ENCODE data around the gene REC114.

Gene REC114

GRCh38 chr15:73582851-73583379, 140.0 kb downstream of the REC114 start:
- H3K4me3 ChIP-seq (ENCODE audit: low read length) = no peak overlapping the region
- no peaks in the 10 kb centered on the region for H3K27me3 ChIP-seq (ENCODE audit: control insufficient read depth, insufficient read depth, low read length)
- no peak overlapping the region for H3K9ac ChIP-seq (ENCODE audit: low read depth, low read length)
- no peak overlapping the region for H3K4me2 ChIP-seq (ENCODE audit: low read length)
- peaks cover 77% of the 10 kb centered on the region for H3K36me3 ChIP-seq (ENCODE audit: insufficient read depth, low read length)
- H3K4me1 ChIP-seq (ENCODE audit: control insufficient read depth, insufficient read depth, low read length) = no peaks in the 10 kb centered on the region
- no peaks in the 10 kb centered on the region for H3K9me3 ChIP-seq (replicated peaks; ENCODE audit: low read length)

- no peak overlapping the region for H3K4me3 ChIP-seq (ENCODE audit: low read length)
- no peaks in the 10 kb centered on the region for H3K9me3 ChIP-seq (replicated peaks; ENCODE audit: low read length)
- no peaks in the 10 kb centered on the region for H3K4me1 ChIP-seq (ENCODE audit: control insufficient read depth, insufficient read depth, low read length)
- no peak overlapping the region for H3K9ac ChIP-seq (ENCODE audit: low read depth, low read length)
- H3K36me3 ChIP-seq (ENCODE audit: insufficient read depth, low read length) = peaks cover 74% of the 10 kb centered on the region
- no peaks in the 10 kb centered on the region for H3K27me3 ChIP-seq (ENCODE audit: control insufficient read depth, insufficient read depth, low read length)
- H3K4me2 ChIP-seq (ENCODE audit: low read length) = no peak overlapping the region
These were observed 140.6 kb downstream of the REC114 start for GRCh38 chr15:73583544-73583943.

GRCh38 chr15:73584699-73585420, 141.9 kb downstream of the REC114 start:
- Histone ChIP-seq H3K4me1 (ENCODE audit: control insufficient read depth, insufficient read depth, low read length) (no peaks in the 10 kb centered on the region), H3K4me2 (ENCODE audit: low read length) (no peak overlapping the region), H3K9me3 (replicated peaks; ENCODE audit: low read length) (no peaks in the 10 kb centered on the region), H3K27me3 (ENCODE audit: control insufficient read depth, insufficient read depth, low read length) (no peaks in the 10 kb centered on the region), H3K36me3 (ENCODE audit: insufficient read depth, low read length) (peaks cover 79% of the 10 kb centered on the region), H3K4me3 (ENCODE audit: low read length) (no peak overlapping the region), H3K9ac (ENCODE audit: low read depth, low read length) (no peak overlapping the region)

GRCh38 chr15:73585871-73586654, 143.1 kb downstream of the REC114 start:
- no peak overlapping the region for H3K4me2 ChIP-seq (ENCODE audit: low read length)
- no peaks in the 10 kb centered on the region for H3K27me3 ChIP-seq (ENCODE audit: control insufficient read depth, insufficient read depth, low read length)
- H3K4me1 ChIP-seq (ENCODE audit: control insufficient read depth, insufficient read depth, low read length) = no peaks in the 10 kb centered on the region
- H3K4me3 ChIP-seq (ENCODE audit: low read length) = no peak overlapping the region
- H3K9me3 ChIP-seq (replicated peaks; ENCODE audit: low read length) = no peaks in the 10 kb centered on the region
- H3K9ac ChIP-seq (ENCODE audit: low read depth, low read length) = no peak overlapping the region
- peaks cover 78% of the 10 kb centered on the region for H3K36me3 ChIP-seq (ENCODE audit: insufficient read depth, low read length)

- Histone ChIP-seq H3K4me3 (ENCODE audit: low read length) (no peak overlapping the region), H3K27me3 (ENCODE audit: control insufficient read depth, insufficient read depth, low read length) (no peaks in the 10 kb centered on the region), H3K36me3 (ENCODE audit: insufficient read depth, low read length) (peaks cover 62% of the 10 kb centered on the region), H3K4me2 (ENCODE audit: low read length) (no peak overlapping the region), H3K4me1 (ENCODE audit: control insufficient read depth, insufficient read depth, low read length) (no peaks in the 10 kb centered on the region), H3K9ac (ENCODE audit: low read depth, low read length) (no peak overlapping the region), H3K9me3 (replicated peaks; ENCODE audit: low read length) (no peaks in the 10 kb centered on the region)
These were observed 146.8 kb downstream of the REC114 start for GRCh38 chr15:73589766-73590165.

- Histone ChIP-seq H3K4me3 (ENCODE audit: low read length) (no peak overlapping the region), H3K4me2 (ENCODE audit: low read length) (no peak overlapping the region), H3K9ac (ENCODE audit: low read depth, low read length) (no peak overlapping the region), H3K36me3 (ENCODE audit: insufficient read depth, low read length) (peaks cover 57% of the 10 kb centered on the region), H3K4me1 (ENCODE audit: control insufficient read depth, insufficient read depth, low read length) (no peaks in the 10 kb centered on the region), H3K9me3 (replicated peaks; ENCODE audit: low read length) (no peaks in the 10 kb centered on the region), H3K27me3 (ENCODE audit: control insufficient read depth, insufficient read depth, low read length) (no peaks in the 10 kb centered on the region)
These were observed 147.3 kb downstream of the REC114 start for GRCh38 chr15:73590263-73590662.

GRCh38 chr15:73593304-73594074, 150.5 kb downstream of the REC114 start:
- H3K9ac ChIP-seq (ENCODE audit: low read depth, low read length) = no peak overlapping the region
- H3K27me3 ChIP-seq (ENCODE audit: control insufficient read depth, insufficient read depth, low read length) = no peaks in the 10 kb centered on the region
- H3K4me3 ChIP-seq (ENCODE audit: low read length) = no peak overlapping the region
- H3K36me3 ChIP-seq (ENCODE audit: insufficient read depth, low read length) = peaks cover 33% of the 10 kb centered on the region
- H3K9me3 ChIP-seq (replicated peaks; ENCODE audit: low read length) = no peaks in the 10 kb centered on the region
- peaks cover 7% of the 10 kb centered on the region for H3K4me1 ChIP-seq (ENCODE audit: control insufficient read depth, insufficient read depth, low read length)
- H3K4me2 ChIP-seq (ENCODE audit: low read length) = no peak overlapping the region

- Histone ChIP-seq H3K4me3 (ENCODE audit: low read length) (no peak overlapping the region), H3K9me3 (replicated peaks; ENCODE audit: low read length) (no peaks in the 10 kb centered on the region), H3K36me3 (ENCODE audit: insufficient read depth, low read length) (peaks cover 26% of the 10 kb centered on the region), H3K9ac (ENCODE audit: low read depth, low read length) (no peak overlapping the region), H3K27me3 (ENCODE audit: control insufficient read depth, insufficient read depth, low read length) (no peaks in the 10 kb centered on the region), H3K4me2 (ENCODE audit: low read length) (no peak overlapping the region), H3K4me1 (ENCODE audit: control insufficient read depth, insufficient read depth, low read length) (peaks cover 14% of the 10 kb centered on the region)
These were observed 151.1 kb downstream of the REC114 start for GRCh38 chr15:73594109-73594508.

- no peaks in the 10 kb centered on the region for H3K9me3 ChIP-seq (replicated peaks; ENCODE audit: low read length)
- no peak overlapping the region for H3K9ac ChIP-seq (ENCODE audit: low read depth, low read length)
- H3K4me3 ChIP-seq (ENCODE audit: low read length) = no peak overlapping the region
- no peaks in the 10 kb centered on the region for H3K27me3 ChIP-seq (ENCODE audit: control insufficient read depth, insufficient read depth, low read length)
- H3K4me2 ChIP-seq (ENCODE audit: low read length) = no peak overlapping the region
- H3K36me3 ChIP-seq (ENCODE audit: insufficient read depth, low read length) = peaks cover 12% of the 10 kb centered on the region
- peaks cover 30% of the 10 kb centered on the region for H3K4me1 ChIP-seq (ENCODE audit: control insufficient read depth, insufficient read depth, low read length)
These were observed 153.2 kb downstream of the REC114 start for GRCh38 chr15:73596174-73596573.

GRCh38 chr15:73597036-73597638, 154.2 kb downstream of the REC114 start:
- Histone ChIP-seq H3K4me1 (ENCODE audit: control insufficient read depth, insufficient read depth, low read length) (peaks cover 40% of the 10 kb centered on the region), H3K4me2 (ENCODE audit: low read length) (no peak overlapping the region), H3K9me3 (replicated peaks; ENCODE audit: low read length) (no peaks in the 10 kb centered on the region), H3K27me3 (ENCODE audit: control insufficient read depth, insufficient read depth, low read length) (no peaks in the 10 kb centered on the region), H3K36me3 (ENCODE audit: insufficient read depth, low read length) (peaks cover 2% of the 10 kb centered on the region), H3K4me3 (ENCODE audit: low read length) (no peak overlapping the region), H3K9ac (ENCODE audit: low read depth, low read length) (no peak overlapping the region)

Data from skeletal muscle satellite cell (primary cell).